ENCODE measurements around the gene ZNF771. TPM values are rescaled to one million over a fixed set of nuclear protein-coding genes. Genes with fewer than 3 reads are reported as not detected.

Gene ZNF771
- total RNA-seq, 1 experiment from 2014 or later = 11.0 TPM

DNA sequence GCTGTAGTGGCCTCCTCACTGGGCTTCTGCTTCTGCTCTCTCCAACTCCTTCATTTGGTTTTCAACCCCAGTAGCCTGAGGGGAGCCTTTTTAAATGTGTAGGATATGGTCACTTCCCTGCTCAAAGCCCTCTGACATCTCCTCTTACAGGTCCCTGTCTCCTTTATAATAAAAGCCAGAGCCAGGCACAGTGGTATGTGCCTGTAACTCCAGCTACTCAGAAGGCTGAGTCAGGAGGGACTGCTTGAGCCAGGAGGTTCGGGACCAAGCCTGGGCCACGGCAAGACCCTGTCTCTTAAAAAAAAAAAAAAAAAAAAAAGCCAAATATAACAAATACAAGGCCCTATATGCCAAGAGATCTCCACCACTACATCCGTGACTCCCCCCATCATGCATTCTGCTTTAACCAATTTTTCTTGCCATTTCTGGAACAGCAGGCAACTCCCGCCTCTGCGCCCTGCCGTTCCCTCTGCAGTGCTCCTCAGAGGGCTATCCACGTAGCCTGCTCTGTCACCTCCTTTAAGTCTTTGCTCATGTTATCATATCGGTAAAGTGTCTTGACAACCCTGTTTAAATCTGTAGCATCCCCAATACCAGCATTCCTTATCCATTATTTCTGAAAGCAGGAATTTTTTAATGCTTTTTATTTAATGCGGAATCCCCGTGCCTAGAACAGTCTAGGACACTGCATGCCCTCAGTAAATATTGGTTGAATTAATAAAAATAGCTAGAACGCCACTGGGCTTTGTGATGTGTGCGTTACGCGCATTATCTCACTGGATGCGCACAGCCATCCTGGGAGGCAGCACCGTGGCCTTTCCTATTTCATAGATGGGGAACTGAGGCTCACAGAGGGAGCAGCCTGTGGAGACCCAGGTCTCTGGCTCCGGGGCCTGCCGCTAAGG is 9.5 kb downstream of the ZNF771 start:
- RAD21 ChIA-PET (ENCODE audit: low non-redundant PET in 1 of 2, low total read pairs in 2 of 2, uncharacterized antibody in 2 of 2, unreplicated experiment in 2 of 2) = interaction anchor here (0.9 to 1.4 kb wide), 3 partner anchors 10 to 13 kb away, joined by 3 to 4 read pairs (median 4); partner anchors contain the start of genes DCTPP1 (in 2 of the 2) and ZNF771 (in 1 of the 2)
- Histone ChIP-seq H3K36me3 (ENCODE audit: control insufficient read depth in 1 of 2, insufficient read depth in 2 of 2, low read length in 2 of 2) (peaks cover 10 to 34% of the 10 kb centered on the region in 2 experiments; a peak in 2 of 4 replicates), H3K4me3 (replicated peaks in 1 of 2; ENCODE audit: low read depth in 1 of 2, low read length in 2 of 2) (no peak overlapping the region), H3K79me2 (ENCODE audit: insufficient read depth, low read length) (peaks cover 27% of the 10 kb centered on the region), H3K27ac (ENCODE audit: low read depth, low read length) (peak overlapping the region; percentile 83; the same call in 1 of the 2 replicates), H3K9me3 (ENCODE audit: control insufficient read depth in 1 of 2, insufficient read depth in 1 of 2, low read depth in 1 of 2, low read length in 2 of 2) (no peaks in the 10 kb centered on the region), H3K9me2 (ENCODE audit: insufficient read depth) (no peaks in the 10 kb centered on the region), H3K4me2 (ENCODE audit: low read length) (peak overlapping the region; percentile 28; the same call in 1 of the 2 replicates), H3K27me3 (ENCODE audit: insufficient read depth, low read length) (no peaks in the 10 kb centered on the region), H2AFZ (ENCODE audit: low read depth, low read length, poor library complexity, severe bottlenecking) (no peak overlapping the region), H4K20me1 (ENCODE audit: insufficient read depth) (peaks cover 3% of the 10 kb centered on the region; the same call in 1 of the 2 replicates), H3K4me1 (ENCODE audit: control insufficient read depth in 1 of 2, insufficient read depth in 2 of 2, low read length in 2 of 2) (peaks cover 6 to 40% of the 10 kb centered on the region in 2 experiments; a peak in 3 of 4 replicates), H3K9ac (ENCODE audit: low read length) (no peak overlapping the region)
- no peak for DNase-seq (ENCODE audit: low read depth, low spot score)
- no peak for TF ChIP-seq TCF7L2 (IDR thresholded peaks at IDR 0.05; ENCODE audit: borderline replicate concordance, extremely low read depth, insufficient read depth, insufficient read length)
- no peak for TF ChIP-seq SP1 (IDR thresholded peaks at IDR 0.05; ENCODE audit: low read depth)
- TF ChIP-seq ZFX (IDR thresholded peaks at IDR 0.05) = no peak
- TF ChIP-seq, protein P1, sequence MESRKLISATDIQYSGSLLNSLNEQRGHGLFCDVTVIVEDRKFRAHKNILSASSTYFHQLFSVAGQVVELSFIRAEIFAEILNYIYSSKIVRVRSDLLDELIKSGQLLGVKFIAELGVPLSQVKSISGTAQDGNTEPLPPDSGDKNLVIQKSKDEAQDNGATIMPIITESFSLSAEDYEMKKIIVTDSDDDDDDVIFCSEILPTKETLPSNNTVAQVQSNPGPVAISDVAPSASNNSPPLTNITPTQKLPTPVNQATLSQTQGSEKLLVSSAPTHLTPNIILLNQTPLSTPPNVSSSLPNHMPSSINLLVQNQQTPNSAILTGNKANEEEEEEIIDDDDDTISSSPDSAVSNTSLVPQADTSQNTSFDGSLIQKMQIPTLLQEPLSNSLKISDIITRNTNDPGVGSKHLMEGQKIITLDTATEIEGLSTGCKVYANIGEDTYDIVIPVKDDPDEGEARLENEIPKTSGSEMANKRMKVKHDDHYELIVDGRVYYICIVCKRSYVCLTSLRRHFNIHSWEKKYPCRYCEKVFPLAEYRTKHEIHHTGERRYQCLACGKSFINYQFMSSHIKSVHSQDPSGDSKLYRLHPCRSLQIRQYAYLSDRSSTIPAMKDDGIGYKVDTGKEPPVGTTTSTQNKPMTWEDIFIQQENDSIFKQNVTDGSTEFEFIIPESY (IDR thresholded peaks at IDR 0.05; ENCODE audit: extremely low read depth, insufficient replicate concordance, low read length) = no peak
- no peak for TF ChIP-seq SRF (IDR thresholded peaks at IDR 0.05; ENCODE audit: low read depth)
- TF ChIP-seq, protein P2, sequence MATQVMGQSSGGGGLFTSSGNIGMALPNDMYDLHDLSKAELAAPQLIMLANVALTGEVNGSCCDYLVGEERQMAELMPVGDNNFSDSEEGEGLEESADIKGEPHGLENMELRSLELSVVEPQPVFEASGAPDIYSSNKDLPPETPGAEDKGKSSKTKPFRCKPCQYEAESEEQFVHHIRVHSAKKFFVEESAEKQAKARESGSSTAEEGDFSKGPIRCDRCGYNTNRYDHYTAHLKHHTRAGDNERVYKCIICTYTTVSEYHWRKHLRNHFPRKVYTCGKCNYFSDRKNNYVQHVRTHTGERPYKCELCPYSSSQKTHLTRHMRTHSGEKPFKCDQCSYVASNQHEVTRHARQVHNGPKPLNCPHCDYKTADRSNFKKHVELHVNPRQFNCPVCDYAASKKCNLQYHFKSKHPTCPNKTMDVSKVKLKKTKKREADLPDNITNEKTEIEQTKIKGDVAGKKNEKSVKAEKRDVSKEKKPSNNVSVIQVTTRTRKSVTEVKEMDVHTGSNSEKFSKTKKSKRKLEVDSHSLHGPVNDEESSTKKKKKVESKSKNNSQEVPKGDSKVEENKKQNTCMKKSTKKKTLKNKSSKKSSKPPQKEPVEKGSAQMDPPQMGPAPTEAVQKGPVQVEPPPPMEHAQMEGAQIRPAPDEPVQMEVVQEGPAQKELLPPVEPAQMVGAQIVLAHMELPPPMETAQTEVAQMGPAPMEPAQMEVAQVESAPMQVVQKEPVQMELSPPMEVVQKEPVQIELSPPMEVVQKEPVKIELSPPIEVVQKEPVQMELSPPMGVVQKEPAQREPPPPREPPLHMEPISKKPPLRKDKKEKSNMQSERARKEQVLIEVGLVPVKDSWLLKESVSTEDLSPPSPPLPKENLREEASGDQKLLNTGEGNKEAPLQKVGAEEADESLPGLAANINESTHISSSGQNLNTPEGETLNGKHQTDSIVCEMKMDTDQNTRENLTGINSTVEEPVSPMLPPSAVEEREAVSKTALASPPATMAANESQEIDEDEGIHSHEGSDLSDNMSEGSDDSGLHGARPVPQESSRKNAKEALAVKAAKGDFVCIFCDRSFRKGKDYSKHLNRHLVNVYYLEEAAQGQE (IDR thresholded peaks at IDR 0.05; ENCODE audit: low read depth) = no peak
- no peak for TF ChIP-seq SIN3A (IDR thresholded peaks at IDR 0.05; ENCODE audit: low read depth)
- no peak for TF ChIP-seq POLR2A (IDR thresholded peaks at IDR 0.05; ENCODE audit: borderline replicate concordance, extremely low read depth, insufficient read depth, insufficient read length)
- TF ChIP-seq, protein P3, sequence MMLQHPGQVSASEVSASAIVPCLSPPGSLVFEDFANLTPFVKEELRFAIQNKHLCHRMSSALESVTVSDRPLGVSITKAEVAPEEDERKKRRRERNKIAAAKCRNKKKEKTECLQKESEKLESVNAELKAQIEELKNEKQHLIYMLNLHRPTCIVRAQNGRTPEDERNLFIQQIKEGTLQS (IDR thresholded peaks at IDR 0.05) = no peak
- no peak for TF ChIP-seq JUND (IDR thresholded peaks at IDR 0.05)
- TF ChIP-seq YY1 (IDR thresholded peaks at IDR 0.05; ENCODE audit: extremely low read depth, insufficient replicate concordance, low read depth, low read length) = no peak
- TF ChIP-seq EZH2 (IDR thresholded peaks at IDR 0.05) = no peak
- no peak for TF ChIP-seq RAD21 (IDR thresholded peaks at IDR 0.05; ENCODE audit: low read depth)
- TF ChIP-seq, protein P4, sequence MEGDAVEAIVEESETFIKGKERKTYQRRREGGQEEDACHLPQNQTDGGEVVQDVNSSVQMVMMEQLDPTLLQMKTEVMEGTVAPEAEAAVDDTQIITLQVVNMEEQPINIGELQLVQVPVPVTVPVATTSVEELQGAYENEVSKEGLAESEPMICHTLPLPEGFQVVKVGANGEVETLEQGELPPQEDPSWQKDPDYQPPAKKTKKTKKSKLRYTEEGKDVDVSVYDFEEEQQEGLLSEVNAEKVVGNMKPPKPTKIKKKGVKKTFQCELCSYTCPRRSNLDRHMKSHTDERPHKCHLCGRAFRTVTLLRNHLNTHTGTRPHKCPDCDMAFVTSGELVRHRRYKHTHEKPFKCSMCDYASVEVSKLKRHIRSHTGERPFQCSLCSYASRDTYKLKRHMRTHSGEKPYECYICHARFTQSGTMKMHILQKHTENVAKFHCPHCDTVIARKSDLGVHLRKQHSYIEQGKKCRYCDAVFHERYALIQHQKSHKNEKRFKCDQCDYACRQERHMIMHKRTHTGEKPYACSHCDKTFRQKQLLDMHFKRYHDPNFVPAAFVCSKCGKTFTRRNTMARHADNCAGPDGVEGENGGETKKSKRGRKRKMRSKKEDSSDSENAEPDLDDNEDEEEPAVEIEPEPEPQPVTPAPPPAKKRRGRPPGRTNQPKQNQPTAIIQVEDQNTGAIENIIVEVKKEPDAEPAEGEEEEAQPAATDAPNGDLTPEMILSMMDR (IDR thresholded peaks at IDR 0.05 in 2 of 3, conservative IDR thresholded peaks at IDR 0.05 in 1 of 3; ENCODE audit: borderline replicate concordance in 1 of 3, insufficient read depth in 1 of 3, low read depth in 2 of 3, low read length in 2 of 3) = no peak
- TF ChIP-seq FOSL1 (IDR thresholded peaks at IDR 0.05; ENCODE audit: low read depth) = no peak
- TF ChIP-seq POLR2AphosphoS5 (IDR thresholded peaks at IDR 0.05; ENCODE audit: low read depth, low read length) = no peak
- intact Hi-C loops (cut with micrococcal nuclease) = no loop called here
- CTCF ChIA-PET = interaction anchor here (0.9 to 4.9 kb wide), 10 partner anchors 8 to 324 kb away, joined by 3 to 52 read pairs (median 6); partner anchors contain the start of genes DCTPP1, ZNF48 and ZNF771
- POLR2A ChIA-PET = interaction anchor here (0.9 to 2.0 kb wide), 6 partner anchors 7 to 217 kb away, joined by 3 to 15 read pairs (median 7); partner anchors contain the start of genes DCTPP1, ZNF48, ZNF764 and ZNF771
- BruUV-seq (replicated peaks) = no TSS peak
- ATAC-seq = no peak
